GM06990 (cell line): ENCODE results near the gene GOLT1A.

Experiments
- DNase-seq: peaks from one replicate; pipeline ENCODE4 v3.0.0-alpha.2; 2011; ENCODE audit not compliant: insufficient read length; ENCODE audit errors: extremely low read depth
- H3K27me3 ChIP-seq: replicated peaks from 2 replicates; pipeline ENCODE4 v1.6.0; 2011; ENCODE audit warnings: low read length; ENCODE audit not compliant: control insufficient read depth, insufficient read depth
- H3K36me3 ChIP-seq: 2 replicates; pipeline ENCODE4 v1.5.1; 2011; ENCODE audit warnings: low read length; ENCODE audit not compliant: control insufficient read depth, insufficient read depth
- H3K4me3 ChIP-seq: replicated peaks from 2 replicates; pipeline ENCODE4 v1.5.1; 2011; ENCODE audit warnings: low read depth, mild to moderate bottlenecking, control low read depth, low read length
- TF ChIP-seq, protein P1 (sequence below): IDR thresholded peaks from 2 replicates; pipeline ENCODE4 v1.5.1; 2011; ENCODE audit warnings: low read length, control low read depth, mild to moderate bottlenecking, inconsistent platforms; ENCODE audit not compliant: insufficient read depth, poor library complexity, severe bottlenecking

Gene GOLT1A, protein sequence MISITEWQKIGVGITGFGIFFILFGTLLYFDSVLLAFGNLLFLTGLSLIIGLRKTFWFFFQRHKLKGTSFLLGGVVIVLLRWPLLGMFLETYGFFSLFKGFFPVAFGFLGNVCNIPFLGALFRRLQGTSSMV

DNA sequence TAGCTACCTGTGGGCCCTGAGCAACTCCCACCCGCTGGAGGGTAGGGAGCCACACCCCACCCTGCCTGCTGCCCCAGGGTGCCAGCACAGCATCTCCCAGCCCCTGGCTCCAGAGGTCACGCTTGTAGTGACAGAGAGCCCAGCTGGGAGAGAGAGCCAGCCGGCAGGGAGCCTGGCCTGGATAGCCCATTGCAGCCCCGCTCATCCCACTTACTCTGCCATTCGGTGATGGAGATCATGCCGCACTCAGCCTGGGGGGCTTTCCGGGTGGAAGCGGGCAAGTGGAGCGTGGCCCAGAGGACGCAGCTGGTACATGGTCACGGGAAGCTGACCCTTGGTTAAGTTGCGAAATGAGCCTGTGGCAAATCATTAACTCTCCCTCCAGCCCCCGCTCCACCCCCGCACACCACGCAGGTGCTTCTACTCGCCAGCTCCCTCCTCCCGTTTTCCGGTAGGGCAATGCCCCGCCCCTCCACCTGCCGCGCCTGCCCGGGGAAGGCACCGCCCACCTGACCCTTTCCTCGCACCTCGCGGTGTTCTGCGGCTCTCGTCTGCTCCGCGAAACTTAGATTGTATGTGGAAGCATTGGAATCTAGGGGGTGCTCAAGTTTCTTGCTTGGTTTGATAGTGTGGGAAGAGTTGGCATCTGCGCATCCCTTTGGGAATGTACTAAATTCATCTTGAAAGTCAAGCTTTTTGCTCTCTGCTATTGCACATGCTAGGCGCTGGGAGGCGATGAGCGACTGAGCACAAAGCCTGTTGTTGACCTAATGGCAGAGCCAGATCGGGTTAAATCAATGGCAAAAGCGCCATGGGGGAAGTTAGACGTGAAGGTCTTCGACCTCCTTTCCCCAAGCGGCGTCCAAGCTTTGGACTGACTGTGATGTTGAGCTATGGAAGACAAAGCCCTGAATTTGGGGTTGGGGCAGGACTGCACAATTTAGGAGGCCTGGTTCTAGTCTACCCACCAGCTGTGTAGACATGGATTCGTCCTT, at the start of gene GOLT1A:
Gene GOLT1A, minus strand, starts transcription at position 321 of the 995 bp plus-strand sequence. Its CDS starts 82 bp downstream, at position 239.
- TF ChIP-seq, protein P1, sequence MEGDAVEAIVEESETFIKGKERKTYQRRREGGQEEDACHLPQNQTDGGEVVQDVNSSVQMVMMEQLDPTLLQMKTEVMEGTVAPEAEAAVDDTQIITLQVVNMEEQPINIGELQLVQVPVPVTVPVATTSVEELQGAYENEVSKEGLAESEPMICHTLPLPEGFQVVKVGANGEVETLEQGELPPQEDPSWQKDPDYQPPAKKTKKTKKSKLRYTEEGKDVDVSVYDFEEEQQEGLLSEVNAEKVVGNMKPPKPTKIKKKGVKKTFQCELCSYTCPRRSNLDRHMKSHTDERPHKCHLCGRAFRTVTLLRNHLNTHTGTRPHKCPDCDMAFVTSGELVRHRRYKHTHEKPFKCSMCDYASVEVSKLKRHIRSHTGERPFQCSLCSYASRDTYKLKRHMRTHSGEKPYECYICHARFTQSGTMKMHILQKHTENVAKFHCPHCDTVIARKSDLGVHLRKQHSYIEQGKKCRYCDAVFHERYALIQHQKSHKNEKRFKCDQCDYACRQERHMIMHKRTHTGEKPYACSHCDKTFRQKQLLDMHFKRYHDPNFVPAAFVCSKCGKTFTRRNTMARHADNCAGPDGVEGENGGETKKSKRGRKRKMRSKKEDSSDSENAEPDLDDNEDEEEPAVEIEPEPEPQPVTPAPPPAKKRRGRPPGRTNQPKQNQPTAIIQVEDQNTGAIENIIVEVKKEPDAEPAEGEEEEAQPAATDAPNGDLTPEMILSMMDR: peak; percentile 30
- peak; percentile 33 for DNase-seq
- no peak within 1 kb of the TSS for H3K4me3 ChIP-seq

DNA sequence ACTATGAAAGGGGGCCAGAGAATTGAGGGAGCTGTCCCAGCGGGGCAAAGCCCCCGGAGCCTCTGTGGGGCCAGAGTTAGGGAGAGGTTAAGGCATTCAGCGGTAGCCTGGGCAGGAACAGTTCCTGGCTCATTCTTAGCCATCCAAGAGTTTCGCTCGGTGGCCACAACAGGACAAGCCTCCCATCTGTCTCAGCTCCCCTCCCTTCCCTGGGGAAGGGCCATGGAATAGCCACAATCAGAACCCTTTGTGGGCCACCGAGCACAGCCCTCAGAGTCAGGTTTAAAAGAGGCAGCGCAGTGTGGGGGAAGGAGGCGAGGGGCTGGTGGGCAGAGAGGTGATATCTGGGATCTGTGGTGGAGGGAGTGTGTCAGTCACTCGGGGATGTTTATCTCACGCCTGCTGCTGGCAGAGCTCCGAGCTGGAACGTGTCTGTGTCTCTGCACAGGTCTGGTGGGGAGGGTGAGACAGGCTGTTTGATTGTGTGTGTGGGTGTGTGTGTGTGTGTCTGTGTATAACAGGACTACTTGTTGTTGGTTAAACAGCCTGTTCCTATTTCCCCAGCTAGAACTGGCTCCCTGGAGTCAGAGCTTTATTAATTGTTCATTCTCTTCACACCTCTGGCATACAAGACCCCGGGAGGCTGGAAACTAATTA, 49.6 kb upstream of the GOLT1A start:
- H3K4me3 ChIP-seq: no peak overlapping the region
- DNase-seq: no peak
- H3K27me3 ChIP-seq: no peaks in the 10 kb centered on the region; the same call in none of the 2 replicates
- H3K36me3 ChIP-seq: no peaks in the 10 kb centered on the region
- TF ChIP-seq, protein P1: no peak

More for the DNA sequence above, at the start of gene GOLT1A:
- Histone ChIP-seq H3K36me3 (no peaks in the 10 kb centered on the region), H3K27me3 (no peaks in the 10 kb centered on the region; the same call in none of the 2 replicates)

DNA sequence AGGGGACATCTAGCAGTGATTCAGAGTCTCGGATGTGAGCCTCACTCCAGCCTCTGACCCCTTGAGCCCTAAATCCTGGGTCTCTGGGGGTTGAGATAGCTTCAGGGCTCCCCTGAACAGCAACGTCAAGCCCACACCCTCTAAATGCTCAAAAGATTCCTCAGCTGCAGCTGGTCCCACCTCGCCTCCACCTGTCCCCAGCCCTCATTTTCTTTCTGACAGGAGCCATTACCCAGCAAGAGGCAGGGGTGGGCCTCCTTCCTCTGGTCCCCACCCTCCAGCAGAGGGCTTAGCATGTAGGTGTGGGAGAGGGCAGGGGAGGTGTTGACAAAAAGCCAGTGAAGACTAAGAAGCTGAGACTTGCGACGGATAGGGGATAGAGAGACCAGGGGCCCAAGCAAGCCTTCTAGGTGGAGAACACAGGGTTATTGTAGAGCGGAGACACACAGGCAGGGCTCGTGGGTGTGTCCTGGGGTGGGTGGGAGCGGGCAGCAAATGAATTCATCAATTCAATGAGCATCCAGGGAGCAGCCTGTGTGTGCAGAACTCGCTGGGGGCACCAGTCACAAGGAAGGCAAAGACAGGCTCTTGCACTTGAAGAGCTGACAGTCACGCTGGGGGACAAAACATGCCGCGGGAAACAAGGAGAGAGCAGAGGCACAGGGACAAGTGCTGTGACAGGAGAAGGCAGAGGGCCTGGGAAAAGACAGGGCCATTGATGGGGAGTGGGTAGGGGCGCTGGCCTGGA, 48.9 kb upstream of the GOLT1A start:
- no peak overlapping the region for H3K4me3 ChIP-seq
- DNase-seq: no peak
- no peaks in the 10 kb centered on the region for H3K36me3 ChIP-seq
- no peaks in the 10 kb centered on the region; the same call in none of the 2 replicates for H3K27me3 ChIP-seq
- TF ChIP-seq, protein P1: no peak

DNA sequence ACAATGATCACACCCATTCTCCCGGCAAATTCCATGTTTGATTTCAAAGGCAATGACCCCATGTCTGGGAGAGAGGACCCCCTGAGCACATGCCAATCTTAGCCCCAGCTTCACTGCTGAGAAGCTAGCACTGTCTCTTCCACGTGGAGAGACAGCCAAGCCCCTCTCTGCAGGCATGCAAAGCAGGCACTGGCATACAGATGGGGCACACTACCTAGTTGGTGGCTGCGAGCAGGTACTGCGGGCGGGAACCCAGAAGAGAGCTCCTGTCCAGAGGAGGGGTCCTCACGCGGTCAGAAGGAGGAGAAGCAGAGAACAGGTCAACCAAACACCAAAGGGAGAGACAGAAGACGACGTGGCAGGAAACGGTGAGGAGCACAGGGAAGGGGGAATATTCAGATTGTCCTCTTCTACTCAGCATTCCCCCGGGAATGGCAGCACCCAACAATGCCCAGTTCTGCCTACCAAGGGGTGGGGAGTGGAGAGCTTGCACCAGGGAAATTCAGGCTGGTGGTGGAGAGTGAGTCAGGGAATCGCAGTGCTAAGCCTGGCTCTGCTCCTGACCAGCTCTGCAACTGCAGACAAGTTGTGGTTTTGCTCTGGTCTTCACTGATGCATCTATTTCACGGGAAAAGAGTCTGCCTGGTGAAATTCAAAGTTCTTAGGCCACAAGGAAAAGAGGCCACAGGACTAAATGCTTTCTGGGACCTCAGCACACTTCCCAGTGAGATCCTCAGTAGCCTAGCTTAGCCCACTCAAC, 48.1 kb upstream of the GOLT1A start:
- Histone ChIP-seq H3K27me3 (no peaks in the 10 kb centered on the region; the same call in none of the 2 replicates), H3K4me3 (no peak overlapping the region), H3K36me3 (no peaks in the 10 kb centered on the region)
- no peak for DNase-seq
- TF ChIP-seq, protein P1: no peak

DNA sequence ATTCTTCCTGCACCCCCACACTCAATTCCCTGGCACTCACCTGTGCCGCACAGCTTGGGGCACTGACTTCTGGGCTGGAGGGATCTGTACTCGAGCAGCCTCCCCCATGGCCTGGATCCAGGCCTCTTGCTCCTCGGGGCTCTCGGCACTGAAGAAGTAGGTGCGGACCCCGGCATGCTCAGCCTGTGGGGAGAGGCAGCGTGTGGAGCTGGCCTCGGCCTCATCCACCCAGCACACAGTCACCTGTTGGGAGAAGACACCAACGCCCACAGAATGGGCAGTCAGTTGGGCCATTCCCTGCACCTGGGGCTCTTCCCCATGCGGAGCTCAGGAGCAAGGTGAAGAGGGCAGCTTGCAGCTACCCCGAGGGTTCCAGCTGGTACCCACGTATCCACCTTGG, 47.5 kb upstream of the GOLT1A start:
- no peak for DNase-seq
- no peaks in the 10 kb centered on the region for H3K36me3 ChIP-seq
- TF ChIP-seq, protein P1: no peak
- H3K4me3 ChIP-seq: no peak overlapping the region
- no peaks in the 10 kb centered on the region; the same call in none of the 2 replicates for H3K27me3 ChIP-seq
